CD4-positive, alpha-beta T cell treated with Interleukin-17A for 4 hours (primary cell): ENCODE data around the gene ZMIZ2.
"Not testable (repeated sequence)": the region's sequence is repeated elsewhere in the genome, so short reads cannot be mapped to it uniquely, and the experiment has no call there.

ENCODE experiments used
- DNase-seq: peaks from one replicate; pipeline ENCODE4 v3.0.0-alpha.2; 2020; ENCODE audit warnings: mixed read lengths

ZMIZ2 gene

GRCh38 chr7:44759246-44759645 lies 10.6 kb downstream of the ZMIZ2 start:
- no peak for DNase-seq

GRCh38 chr7:44760034-44760580 lies 11.5 kb downstream of the ZMIZ2 start:
- no peak for DNase-seq

GRCh38 chr7:44761207-44762161 lies 12.8 kb downstream of the ZMIZ2 start:
- DNase-seq: no peak

GRCh38 chr7:44762300-44762699 lies 13.7 kb downstream of the ZMIZ2 start:
- DNase-seq: no peak

- DNase-seq: no peak
These were observed 14.3 kb downstream of the ZMIZ2 start for GRCh38 chr7:44762726-44763522.

- DNase-seq: no peak
These were observed 15.4 kb downstream of the ZMIZ2 start for GRCh38 chr7:44764081-44764480.

- DNase-seq: no peak
These were observed 16.3 kb downstream of the ZMIZ2 start for GRCh38 chr7:44764665-44765578.

GRCh38 chr7:44765579-44766415 lies 17.1 kb downstream of the ZMIZ2 start:
- no peak for DNase-seq

- DNase-seq: no peak
These were observed 17.8 kb downstream of the ZMIZ2 start for GRCh38 chr7:44766416-44766801.

- DNase-seq: no peak
These were observed 18.7 kb downstream of the ZMIZ2 start for GRCh38 chr7:44767134-44767911.

- DNase-seq: peak; percentile 56
These were observed 19.4 kb downstream of the ZMIZ2 start for GRCh38 chr7:44767912-44768627.

- DNase-seq: no peak
These were observed 20.2 kb downstream of the ZMIZ2 start for GRCh38 chr7:44768628-44769371.

GRCh38 chr7:44769376-44769775 lies 20.7 kb downstream of the ZMIZ2 start:
- DNase-seq: no peak

- DNase-seq: no peak
These were observed 21.2 kb downstream of the ZMIZ2 start for GRCh38 chr7:44769776-44770294.

GRCh38 chr7:44771358-44771757 lies 22.7 kb downstream of the ZMIZ2 start:
- DNase-seq: no peak

- DNase-seq: no peak
These were observed 23.8 kb downstream of the ZMIZ2 start for GRCh38 chr7:44772440-44772839.

- DNase-seq: no peak
These were observed 24.2 kb downstream of the ZMIZ2 start for GRCh38 chr7:44772867-44773266.

GRCh38 chr7:44774486-44774885 lies 25.8 kb downstream of the ZMIZ2 start:
- not testable (repeated sequence) for DNase-seq
